Measurements from ENCODE around the gene PAQR9. TPM values are rescaled to one million over a fixed set of nuclear protein-coding genes. Genes with fewer than 3 reads are reported as not detected.

PAQR9 gene
- total and polyA plus RNA-seq, 3 experiments from 2014 or later, result not detected

DNA sequence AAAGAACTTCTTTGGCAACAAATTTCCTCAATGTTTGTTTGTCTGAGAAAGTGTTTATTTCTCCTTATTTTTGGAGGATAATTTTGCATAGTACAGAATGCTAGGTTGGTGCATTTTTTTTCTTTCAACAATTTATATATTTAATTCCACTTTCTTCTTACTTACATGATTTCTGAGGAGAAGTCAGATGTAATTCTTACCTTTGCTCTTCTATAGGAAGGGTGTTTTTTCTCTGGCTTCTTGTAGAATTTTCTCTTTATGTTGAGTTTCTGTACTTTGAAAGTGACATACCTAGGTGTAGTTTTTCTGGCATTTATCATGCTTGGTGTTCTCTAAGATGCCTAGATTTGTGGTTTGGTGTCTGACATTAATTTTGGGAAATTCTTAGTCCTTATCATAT is 39.8 kb downstream of the PAQR9 start:
- no peaks in the 10 kb centered on the region for H3K9me3 ChIP-seq (ENCODE audit: low read length)
- no peaks in the 10 kb centered on the region for H3K36me3 ChIP-seq (ENCODE audit: insufficient read depth, low read length)
- CTCF ChIA-PET, result no interaction called here
- H3K27me3 Mint-ChIP-seq, result peaks cover 37 to 49% of the 10 kb centered on the region in 2 donors
- H3K4me1 Mint-ChIP-seq, result no peaks in the 10 kb centered on the region
- peaks cover 0 to 15% (median 0%) of the 10 kb centered on the region in 3 donors for H3K36me3 Mint-ChIP-seq
- H3K4me1 ChIP-seq (ENCODE audit: insufficient read depth, low read length), result no peaks in the 10 kb centered on the region
- H3K4me3 Mint-ChIP-seq, result no peak overlapping the region
- H3K4me3 ChIP-seq (ENCODE audit: low read length), result no peak overlapping the region
- no peaks in the 10 kb centered on the region for H3K27me3 ChIP-seq (ENCODE audit: insufficient read depth, low read length, poor library complexity, severe bottlenecking)
- no peak for DNase-seq
- H3K27ac Mint-ChIP-seq, result no peak overlapping the region
- POLR2A ChIA-PET, result no interaction called here
- no peak overlapping the region for H3K27ac ChIP-seq (ENCODE audit: low read depth, low read length)
- peaks cover 0 to 6% (median 0%) of the 10 kb centered on the region in 5 donors for H3K9me3 Mint-ChIP-seq

DNA sequence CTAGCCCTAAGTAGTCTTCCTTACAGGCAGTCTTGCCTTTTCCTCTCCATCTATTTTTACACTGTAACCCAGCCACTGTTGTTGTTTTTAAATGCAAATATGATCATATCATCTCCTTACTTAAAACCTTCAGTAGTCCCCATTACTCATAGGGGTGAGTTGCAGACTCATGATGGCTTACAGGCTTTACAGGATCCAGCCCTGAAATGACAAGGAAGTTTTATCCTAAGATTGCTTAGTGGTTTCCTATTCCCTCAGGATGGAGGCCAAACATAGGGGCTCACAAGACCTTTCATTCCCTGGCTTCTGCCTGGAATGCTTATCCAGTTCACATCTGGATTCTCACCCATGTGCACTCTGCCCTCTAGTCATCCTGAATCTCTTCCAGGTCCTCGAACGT is 46.9 kb downstream of the PAQR9 start:
- no peaks in the 10 kb centered on the region for H3K4me1 ChIP-seq (ENCODE audit: insufficient read depth, low read length)
- H3K27me3 Mint-ChIP-seq, result peaks cover 9 to 29% of the 10 kb centered on the region in 2 donors
- H3K36me3 Mint-ChIP-seq, result peaks cover 0 to under 1% (median 0%) of the 10 kb centered on the region in 3 donors
- no peak for DNase-seq
- ChIA-PET CTCF (no interaction called here), POLR2A (no interaction called here)
- H3K27ac ChIP-seq (ENCODE audit: low read depth, low read length), result no peak overlapping the region
- H3K4me3 ChIP-seq (ENCODE audit: low read length), result no peak overlapping the region
- no peak overlapping the region for H3K27ac Mint-ChIP-seq
- no peaks in the 10 kb centered on the region for H3K36me3 ChIP-seq (ENCODE audit: insufficient read depth, low read length)
- H3K4me3 Mint-ChIP-seq, result no peak overlapping the region
- peaks cover 0 to 3% (median 0%) of the 10 kb centered on the region in 3 donors for H3K4me1 Mint-ChIP-seq
- no peaks in the 10 kb centered on the region for H3K27me3 ChIP-seq (ENCODE audit: insufficient read depth, low read length, poor library complexity, severe bottlenecking)
- H3K9me3 ChIP-seq (ENCODE audit: low read length), result no peaks in the 10 kb centered on the region
- H3K9me3 Mint-ChIP-seq, result no peaks in the 10 kb centered on the region

DNA sequence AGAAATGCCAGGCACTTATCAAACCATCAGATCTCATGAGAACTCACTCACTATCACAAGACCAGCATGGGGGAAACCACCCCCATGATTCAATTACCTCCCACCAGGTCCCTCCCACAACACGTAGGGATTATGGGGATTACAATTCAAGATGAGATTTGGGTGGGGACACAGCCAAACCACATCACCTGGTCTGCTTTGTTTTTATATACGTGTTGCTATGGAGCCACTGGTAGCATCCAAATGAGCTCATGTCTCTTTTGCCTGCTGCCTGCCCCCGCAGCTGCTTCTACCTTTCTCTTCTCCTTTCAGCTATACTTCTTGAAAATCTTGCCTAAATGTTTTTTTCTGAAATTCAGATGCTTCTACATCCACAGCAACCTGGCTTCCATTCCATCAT is 47.8 kb downstream of the PAQR9 start:
- H3K4me3 Mint-ChIP-seq, result no peak overlapping the region
- H3K36me3 ChIP-seq (ENCODE audit: insufficient read depth, low read length), result no peaks in the 10 kb centered on the region
- no peaks in the 10 kb centered on the region for H3K4me1 ChIP-seq (ENCODE audit: insufficient read depth, low read length)
- H3K27me3 Mint-ChIP-seq, result peaks cover 12 to 29% of the 10 kb centered on the region in 2 donors
- H3K4me1 Mint-ChIP-seq, result peaks cover 0 to 3% (median 0%) of the 10 kb centered on the region in 3 donors
- H3K4me3 ChIP-seq (ENCODE audit: low read length), result no peak overlapping the region
- ChIA-PET CTCF (interaction anchor here (1.0 kb wide), 1 partner anchor 16 kb away, joined by 4 read pairs; no protein-coding TSS in a partner anchor), POLR2A (no interaction called here)
- H3K9me3 Mint-ChIP-seq, result no peaks in the 10 kb centered on the region
- no peaks in the 10 kb centered on the region for H3K9me3 ChIP-seq (ENCODE audit: low read length)
- H3K27ac ChIP-seq (ENCODE audit: low read depth, low read length), result no peak overlapping the region
- no peak overlapping the region for H3K27ac Mint-ChIP-seq
- H3K36me3 Mint-ChIP-seq, result no peaks in the 10 kb centered on the region
- no peaks in the 10 kb centered on the region for H3K27me3 ChIP-seq (ENCODE audit: insufficient read depth, low read length, poor library complexity, severe bottlenecking)
- no peak for DNase-seq

DNA sequence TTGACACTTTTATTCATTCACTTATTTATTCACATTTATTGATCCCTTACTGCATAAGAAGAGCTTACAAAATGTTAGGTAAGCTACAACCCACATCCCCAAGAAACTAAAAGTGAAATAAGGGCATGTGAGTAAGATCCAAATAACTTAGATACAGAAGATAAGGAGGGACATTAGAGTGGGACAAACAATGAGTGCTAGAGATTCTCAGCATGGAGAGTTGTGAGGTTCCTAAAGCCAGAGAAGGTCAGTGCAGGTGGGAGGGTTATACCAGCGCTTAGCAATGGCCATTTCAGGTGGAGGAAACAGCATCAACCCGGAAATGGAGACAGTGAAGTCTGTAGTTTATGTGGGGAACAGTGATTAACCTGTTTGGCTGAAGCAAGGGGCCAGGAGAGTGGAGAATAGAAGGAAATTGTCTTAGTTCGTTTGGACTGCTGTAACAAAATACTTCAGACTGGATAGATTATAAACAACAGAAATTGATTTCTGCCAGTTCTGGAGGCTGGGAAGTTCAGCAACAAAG is 49.1 kb downstream of the PAQR9 start:
- Mint-ChIP-seq H3K4me1 (peaks cover 0 to 3% (median 0%) of the 10 kb centered on the region in 3 donors), H3K27me3 (peaks cover 11 to 23% of the 10 kb centered on the region in 2 donors), H3K9me3 (no peaks in the 10 kb centered on the region), H3K4me3 (no peak overlapping the region), H3K36me3 (no peaks in the 10 kb centered on the region), H3K27ac (peak overlapping the region in 1 of 8 donors; percentile 5)
- Histone ChIP-seq H3K27ac (ENCODE audit: low read depth, low read length) (no peak overlapping the region), H3K36me3 (ENCODE audit: insufficient read depth, low read length) (no peaks in the 10 kb centered on the region), H3K4me1 (ENCODE audit: insufficient read depth, low read length) (no peaks in the 10 kb centered on the region), H3K4me3 (ENCODE audit: low read length) (no peak overlapping the region), H3K9me3 (ENCODE audit: low read length) (no peaks in the 10 kb centered on the region), H3K27me3 (ENCODE audit: insufficient read depth, low read length, poor library complexity, severe bottlenecking) (no peaks in the 10 kb centered on the region)
- ChIA-PET CTCF (no interaction called here), POLR2A (no interaction called here)
- no peak for DNase-seq

DNA sequence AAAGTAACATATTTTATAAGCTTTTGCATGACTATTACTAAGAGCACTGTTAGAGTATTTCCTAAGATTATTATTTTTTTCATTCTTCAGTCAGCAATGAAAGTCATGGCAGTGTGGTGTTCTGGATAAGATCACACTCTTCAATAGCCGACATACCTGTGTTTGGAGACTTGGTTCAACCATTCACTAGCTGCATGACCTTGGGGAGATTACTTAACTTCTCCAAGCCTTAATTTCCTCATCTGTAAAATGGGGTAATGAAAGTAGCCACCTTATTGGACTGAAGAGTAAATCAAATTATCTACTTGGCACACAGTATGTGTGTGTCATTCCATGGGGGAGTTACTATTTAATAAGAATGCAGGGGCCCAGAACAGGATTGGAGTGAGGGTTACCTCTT is 50.0 kb downstream of the PAQR9 start:
- Histone ChIP-seq H3K27ac (ENCODE audit: low read depth, low read length) (no peak overlapping the region), H3K4me3 (ENCODE audit: low read length) (no peak overlapping the region), H3K36me3 (ENCODE audit: insufficient read depth, low read length) (no peaks in the 10 kb centered on the region), H3K9me3 (ENCODE audit: low read length) (no peaks in the 10 kb centered on the region), H3K4me1 (ENCODE audit: insufficient read depth, low read length) (no peaks in the 10 kb centered on the region), H3K27me3 (ENCODE audit: insufficient read depth, low read length, poor library complexity, severe bottlenecking) (no peaks in the 10 kb centered on the region)
- Mint-ChIP-seq H3K4me3 (no peak overlapping the region), H3K36me3 (no peaks in the 10 kb centered on the region), H3K27ac (no peak overlapping the region), H3K27me3 (peaks cover 16 to 27% of the 10 kb centered on the region in 2 donors), H3K4me1 (peaks cover 0 to 3% (median 0%) of the 10 kb centered on the region in 3 donors), H3K9me3 (no peaks in the 10 kb centered on the region)
- CTCF ChIA-PET, result interaction anchor here (0.8 kb wide), 1 partner anchor 13 kb away, joined by 3 read pairs; no protein-coding TSS in a partner anchor
- POLR2A ChIA-PET, result no interaction called here
- no peak for DNase-seq

DNA sequence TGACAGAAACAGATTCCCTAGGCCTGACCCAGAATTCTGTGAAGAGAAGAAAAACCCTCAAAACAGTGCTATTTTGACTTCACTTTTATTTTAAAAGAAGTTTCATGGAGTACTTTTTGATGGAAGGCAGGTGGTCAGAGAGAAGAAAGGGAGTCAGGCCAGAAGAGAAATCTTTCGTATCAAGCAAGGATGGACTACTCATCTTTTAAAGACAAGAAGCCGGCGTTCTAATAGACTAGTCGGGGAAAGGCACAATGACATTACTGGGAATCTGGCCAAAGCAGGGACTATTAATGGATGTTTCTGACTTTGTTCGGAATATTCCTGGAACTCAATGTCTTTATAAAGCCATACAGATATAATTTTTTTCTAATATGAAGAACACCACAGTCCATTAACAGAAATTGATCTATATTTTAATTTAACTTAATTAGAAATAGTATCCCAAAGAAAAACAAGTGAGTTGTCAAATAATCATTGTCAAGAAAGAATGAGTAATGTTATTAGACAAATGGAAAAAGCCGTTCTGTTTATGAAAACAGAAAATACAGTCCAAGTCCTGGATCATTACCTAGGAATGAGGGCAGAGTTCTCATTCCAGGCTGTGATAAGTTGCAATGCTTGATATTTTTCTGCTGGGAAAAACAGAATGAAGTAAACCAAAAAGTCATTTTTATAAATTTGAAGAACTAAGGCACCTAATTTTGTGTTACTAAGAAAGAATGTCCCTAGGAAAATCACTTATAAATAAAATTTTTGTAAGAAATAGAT is 50.9 kb downstream of the PAQR9 start:
- Mint-ChIP-seq H3K27me3 (peaks cover 17 to 25% of the 10 kb centered on the region in 2 donors), H3K9me3 (no peaks in the 10 kb centered on the region), H3K4me1 (peaks cover 0 to 3% (median 0%) of the 10 kb centered on the region in 3 donors), H3K36me3 (no peaks in the 10 kb centered on the region), H3K27ac (peak overlapping the region in 1 of 8 donors; percentile 30), H3K4me3 (no peak overlapping the region)
- DNase-seq, result no peak
- ChIA-PET CTCF (no interaction called here), POLR2A (no interaction called here)
- Histone ChIP-seq H3K9me3 (ENCODE audit: low read length) (no peaks in the 10 kb centered on the region), H3K36me3 (ENCODE audit: insufficient read depth, low read length) (no peaks in the 10 kb centered on the region), H3K27me3 (ENCODE audit: insufficient read depth, low read length, poor library complexity, severe bottlenecking) (no peaks in the 10 kb centered on the region), H3K27ac (ENCODE audit: low read depth, low read length) (no peak overlapping the region), H3K4me3 (ENCODE audit: low read length) (no peak overlapping the region), H3K4me1 (ENCODE audit: insufficient read depth, low read length) (no peaks in the 10 kb centered on the region)

Other genes starting within 250 kb of the PAQR9 start
- gene TRPC1, start 239.6 kb downstream of the PAQR9 start, total RNA-seq, result 1 to 10 TPM; 1.1 to 2.8 TPM
- gene TRPC1, start 239.6 kb downstream of the PAQR9 start, polyA plus RNA-seq, result 0.72 TPM
- gene PCOLCE2, start 74.6 kb downstream of the PAQR9 start, total RNA-seq, result not detected
- gene PCOLCE2, start 74.6 kb downstream of the PAQR9 start, polyA plus RNA-seq, result not detected
- gene U2SURP, start 37.9 kb upstream of the PAQR9 start, total RNA-seq, result 100 to 1,000 TPM; 146 to 148 TPM
- gene U2SURP, start 37.9 kb upstream of the PAQR9 start, polyA plus RNA-seq, result 121 TPM
- gene CHST2, start 156.1 kb upstream of the PAQR9 start, total RNA-seq, result 1 to 10 TPM; 2.9 to 3.0 TPM
- gene CHST2, start 156.1 kb upstream of the PAQR9 start, polyA plus RNA-seq, result 6.2 TPM